Posterior cingulate gyrus (tissue), 11 donors: ENCODE measurements around the gene CDH13.
A peak's percentile ranks its signal among the peaks of the same experiment; 100 is the strongest.

Experiments
- DNase-seq, 10 donors: peaks; one replicate each; pipeline versions ENCODE4 v3.0.0 to v3.0.0-alpha.2; 2020 to 2021; ENCODE audit warnings: mixed read lengths in 3 of 10
- intact Hi-C: fragments of 100-400 bp; cut with DNase I; formaldehyde crosslinking; loops from one replicate; pipeline ENCODE4 v1.15.1; 2023

The CDH13 gene

DNA sequence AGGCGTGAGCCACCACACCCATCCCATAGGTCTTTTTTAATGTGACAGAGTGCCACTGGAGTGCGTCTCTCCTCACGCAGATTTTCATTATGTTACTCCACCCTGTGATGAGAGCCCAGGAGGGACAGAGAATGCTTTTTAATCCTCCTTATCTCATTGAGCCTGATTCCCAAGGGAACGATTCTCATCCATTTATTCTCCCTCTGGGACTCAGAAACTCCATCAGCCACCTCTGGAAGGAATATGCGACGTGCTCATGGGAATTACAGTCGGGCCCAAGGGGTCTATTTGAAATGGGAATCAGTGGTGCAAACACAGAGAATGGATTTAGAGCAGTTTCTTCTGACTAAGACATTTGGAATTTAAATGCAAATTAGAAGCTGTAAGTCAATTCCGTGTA is 1025.1 kb downstream of the CDH13 start:
- DNase-seq: no peak

DNA sequence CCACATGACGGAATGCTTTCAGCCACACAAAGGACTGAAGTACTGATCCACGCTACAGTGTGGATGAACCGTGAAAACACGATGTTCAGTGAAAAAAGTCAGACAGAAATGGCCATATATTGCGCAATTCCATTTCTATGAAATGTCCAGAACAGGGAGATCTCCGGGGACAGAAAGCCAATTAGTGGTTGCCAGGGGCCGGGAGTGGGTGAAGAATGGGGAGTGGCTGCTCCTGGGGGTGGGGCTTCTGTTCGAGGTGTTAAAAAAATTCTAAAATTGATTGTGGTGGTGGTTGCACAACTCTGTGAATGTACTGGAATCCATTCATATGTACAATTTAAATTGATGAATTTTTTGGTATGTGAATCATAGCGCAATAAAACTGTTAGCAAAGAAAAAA is 1026.2 kb downstream of the CDH13 start:
- intact Hi-C loops: no loop called here
- no peak for DNase-seq

More for the DNA sequence above, 1025.1 kb downstream of the CDH13 start:
- intact Hi-C loops: no loop called here

DNA sequence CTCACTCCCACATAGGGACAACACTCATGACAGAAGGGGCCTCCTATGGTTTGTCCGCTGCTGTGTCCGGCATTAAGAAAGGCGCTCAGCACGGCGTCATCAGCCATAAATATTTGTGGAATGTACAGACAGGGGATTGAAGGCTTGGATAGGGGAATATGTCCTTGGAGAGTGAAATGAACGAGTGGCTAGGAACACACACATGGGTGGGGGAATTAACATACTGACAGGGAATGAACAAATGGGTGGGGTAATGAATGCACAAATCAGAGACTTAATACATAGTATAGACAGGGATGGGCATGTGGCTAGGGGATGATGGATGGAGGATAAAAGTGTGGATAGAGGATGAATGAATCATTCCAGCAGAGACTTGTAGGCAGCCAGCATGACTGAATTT is 1027.0 kb downstream of the CDH13 start:
- intact Hi-C loops: no loop called here
- no peak for DNase-seq

DNA sequence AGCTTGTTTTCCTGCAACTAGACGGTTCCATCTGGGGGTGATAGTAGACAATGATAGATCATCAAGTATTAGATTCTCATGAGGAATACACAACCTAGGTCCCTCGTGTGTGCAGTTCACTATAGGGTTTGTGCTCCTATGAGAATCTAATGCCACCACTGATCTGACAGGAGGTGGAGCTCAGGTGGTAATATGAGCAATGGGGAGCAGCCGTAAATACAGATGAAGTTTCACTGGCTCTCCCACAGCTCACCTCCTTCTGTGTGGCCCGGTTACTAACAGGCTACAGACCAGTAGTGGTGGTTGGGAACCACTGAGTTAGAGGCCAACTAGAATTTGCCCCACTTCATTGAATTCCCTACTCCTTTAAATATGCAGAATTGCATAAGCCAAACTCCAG is 1033.5 kb downstream of the CDH13 start:
- no peak for DNase-seq
- intact Hi-C loops: no loop called here

DNA sequence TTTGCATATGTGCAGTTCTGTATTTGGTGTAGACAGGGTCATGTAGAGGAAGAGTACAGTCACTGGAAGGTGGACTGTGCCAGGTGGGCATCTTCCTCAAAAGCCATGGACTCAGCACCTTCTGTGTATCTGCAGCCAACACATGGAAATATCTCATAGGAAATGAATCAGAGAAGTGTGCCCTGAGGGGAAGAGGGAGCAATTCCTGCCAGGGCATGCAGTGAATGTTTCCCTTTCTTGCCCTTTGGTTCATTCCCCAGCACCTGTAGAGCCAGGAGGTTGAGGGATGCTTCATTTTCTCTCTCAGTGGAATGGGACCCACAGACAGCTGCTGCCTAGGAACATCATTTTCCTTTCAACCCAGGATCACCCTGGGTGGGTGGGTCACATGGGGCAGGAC is 1034.9 kb downstream of the CDH13 start:
- intact Hi-C loops: no loop called here
- no peak for DNase-seq

DNA sequence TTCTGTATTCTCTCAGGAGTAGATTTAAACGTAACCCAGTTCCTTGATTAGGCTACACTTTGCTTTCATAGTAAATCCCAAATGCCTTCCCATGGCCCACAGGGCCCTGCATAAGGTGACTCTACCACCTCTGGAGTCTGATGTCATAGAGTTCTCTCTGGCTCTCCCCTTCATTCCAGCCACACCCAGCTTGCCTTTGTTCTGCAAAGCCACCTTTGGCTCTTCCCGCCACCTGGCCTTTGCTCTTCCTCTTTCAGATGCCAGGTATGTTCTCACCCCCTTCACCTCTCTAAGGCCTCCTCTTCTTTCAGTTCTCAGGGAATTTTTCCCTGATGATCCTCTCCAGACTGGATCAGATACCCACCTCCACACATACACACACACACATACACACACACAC is 1039.7 kb downstream of the CDH13 start:
- no peak for DNase-seq
- intact Hi-C loops: no loop called here

DNA sequence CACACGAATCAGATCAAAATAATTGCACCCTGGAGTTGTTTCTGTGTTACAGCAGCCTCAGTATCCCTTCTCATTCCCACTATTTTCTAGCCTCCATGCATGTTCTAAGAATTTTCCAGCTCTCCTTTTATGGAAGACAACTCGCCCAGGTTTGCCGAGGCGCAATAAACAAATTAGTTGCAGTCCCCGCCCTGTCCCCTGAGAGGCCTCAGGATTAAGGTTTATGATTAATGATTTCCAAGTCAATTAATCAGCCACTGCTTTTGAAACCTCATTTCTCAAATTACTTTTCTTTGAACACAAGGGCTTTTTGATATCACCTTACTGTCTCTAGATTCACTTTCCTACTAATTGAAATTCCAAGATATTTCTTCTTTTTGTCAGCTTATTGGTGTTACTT is 1042.7 kb downstream of the CDH13 start:
- no peak for DNase-seq
- intact Hi-C loops: no loop called here

DNA sequence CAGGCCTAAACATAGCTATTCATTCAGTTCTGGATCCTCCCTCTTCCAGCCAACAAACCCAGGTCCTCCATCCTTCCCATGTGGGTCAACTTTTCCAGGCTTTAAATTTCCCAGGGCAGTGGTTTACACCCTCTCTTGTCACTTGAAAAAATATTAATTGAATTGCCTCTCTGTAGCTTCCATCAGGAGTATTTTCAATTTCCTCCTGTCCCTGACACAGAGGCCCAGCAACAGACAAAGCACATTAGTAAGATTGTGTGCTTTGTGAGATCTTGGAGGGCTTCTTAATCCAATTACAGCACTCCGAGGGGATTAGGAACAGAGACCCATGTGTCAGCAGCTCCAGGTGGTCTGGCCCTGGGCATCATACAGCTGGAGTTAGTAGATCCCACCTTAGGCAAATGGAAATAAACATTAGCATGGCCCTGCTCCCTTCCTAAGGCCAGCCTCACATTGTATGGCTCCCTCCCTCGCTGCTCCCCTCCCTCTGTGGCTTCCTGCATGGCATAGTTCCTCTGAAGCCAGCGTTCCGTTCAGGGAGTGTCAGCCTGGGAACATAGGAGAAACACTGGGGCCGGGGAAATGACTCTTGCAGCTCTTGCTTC is 1048.3 kb downstream of the CDH13 start:
- DNase-seq: no peak
- intact Hi-C loops: no loop called here

DNA sequence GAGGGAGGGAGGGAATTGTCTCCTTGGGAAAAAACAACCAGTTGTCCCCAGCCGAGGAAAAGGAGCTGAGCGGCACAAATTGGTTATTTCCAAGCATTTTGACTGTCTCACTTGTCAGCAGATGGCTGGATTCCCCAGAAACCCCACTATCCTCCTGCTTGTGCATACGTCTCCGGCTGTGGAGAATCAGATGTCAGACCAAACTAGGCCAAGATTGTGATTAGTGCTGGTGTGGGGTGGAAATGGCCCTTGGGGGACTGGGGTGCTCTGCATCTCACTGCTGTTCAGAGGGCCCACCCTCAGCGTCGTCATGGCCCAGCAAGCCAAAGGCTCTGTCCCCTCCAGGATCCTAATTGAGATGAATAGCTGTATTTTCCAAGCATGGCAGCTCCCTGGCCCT is 1049.3 kb downstream of the CDH13 start:
- no peak for DNase-seq
- intact Hi-C loops: no loop called here

DNA sequence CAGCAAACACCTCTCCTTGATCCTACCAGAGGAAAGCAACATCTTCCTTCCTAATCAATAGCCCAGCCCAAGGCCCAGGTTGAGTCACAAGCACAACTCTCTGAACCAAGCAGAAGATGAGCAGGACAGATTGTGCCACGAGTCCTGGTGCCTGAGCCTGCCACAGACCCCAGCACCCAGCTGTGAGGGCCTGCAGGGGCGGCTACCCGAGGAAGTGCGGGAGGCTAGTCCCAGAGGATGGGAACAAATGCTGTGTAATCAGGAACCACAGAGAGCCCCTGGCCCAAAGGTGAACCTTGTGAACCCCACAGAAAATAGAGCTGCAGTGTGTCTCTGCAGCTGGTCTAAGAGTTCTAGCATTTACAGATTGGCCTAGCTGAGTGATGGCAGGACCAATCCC is 1054.2 kb downstream of the CDH13 start:
- peak in 1 of 10 donors; percentile 71 for DNase-seq
- intact Hi-C loops: no loop called here

DNA sequence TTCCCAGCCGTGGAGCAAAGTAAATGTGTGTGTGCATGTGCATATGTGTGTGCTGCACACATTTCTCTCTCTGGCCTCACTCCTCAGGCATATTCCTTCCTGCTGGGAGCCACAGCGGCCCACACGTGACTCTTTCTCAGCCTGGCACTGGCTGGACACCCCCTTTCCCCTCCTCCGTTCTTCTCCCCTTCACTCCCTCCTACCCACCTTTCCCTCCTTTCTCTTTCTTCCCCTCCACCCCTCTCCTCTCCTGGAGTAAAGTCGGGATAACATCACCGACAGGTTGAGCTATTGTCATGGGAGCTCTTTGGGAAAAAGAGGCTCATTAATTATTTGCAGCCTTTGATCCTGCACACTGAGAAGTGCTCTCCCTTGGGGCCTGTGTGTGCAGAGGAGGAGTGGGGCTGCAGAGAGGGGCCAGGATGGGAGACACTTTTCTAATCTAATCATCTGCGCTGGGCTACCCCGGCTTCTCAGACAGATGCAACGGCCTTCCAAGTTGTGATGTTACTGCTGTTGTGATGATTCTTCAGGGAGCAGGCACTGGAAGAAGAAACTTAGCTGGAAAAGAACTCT is 1054.7 kb downstream of the CDH13 start:
- DNase-seq: peak in 1 of 10 donors; percentile 52
- intact Hi-C loops: no loop called here

DNA sequence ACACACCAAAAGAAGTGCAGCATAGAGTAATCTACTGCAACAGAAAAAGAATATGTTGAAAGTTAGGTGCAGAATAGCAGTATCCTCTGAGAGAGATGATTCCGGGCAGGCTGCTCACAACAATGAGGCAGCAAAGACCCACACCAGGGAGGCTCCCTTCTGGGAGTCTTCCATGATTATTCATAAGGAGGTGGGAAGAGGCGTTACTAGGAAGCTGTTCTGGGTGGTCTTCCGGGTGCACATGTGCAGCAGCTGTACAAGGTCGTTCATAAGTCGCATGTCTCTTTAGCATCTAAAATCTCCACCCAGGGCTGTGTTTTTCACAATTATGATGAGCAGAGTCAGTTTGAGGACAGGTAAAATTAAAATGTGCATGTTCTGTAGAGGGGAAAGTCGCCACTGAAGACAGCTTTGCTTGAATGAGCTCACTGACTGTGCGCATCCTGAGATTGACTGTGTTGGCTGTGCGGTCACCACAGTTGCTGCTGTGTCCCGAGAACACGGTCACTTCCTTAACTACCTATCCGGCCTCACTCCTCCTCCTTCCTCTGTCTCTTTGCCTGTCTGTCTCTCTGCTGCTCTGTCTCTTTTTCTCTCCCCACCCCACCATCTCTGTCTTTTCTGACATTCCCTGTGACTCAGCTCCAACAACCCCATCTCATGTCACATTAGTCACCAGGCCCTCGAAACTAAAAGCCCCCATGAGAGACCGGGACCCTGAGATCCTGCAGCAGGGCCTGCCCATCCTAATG is 1055.5 kb downstream of the CDH13 start:
- DNase-seq: peak in 1 of 10 donors; percentile 11
- intact Hi-C loops: no loop called here

DNA sequence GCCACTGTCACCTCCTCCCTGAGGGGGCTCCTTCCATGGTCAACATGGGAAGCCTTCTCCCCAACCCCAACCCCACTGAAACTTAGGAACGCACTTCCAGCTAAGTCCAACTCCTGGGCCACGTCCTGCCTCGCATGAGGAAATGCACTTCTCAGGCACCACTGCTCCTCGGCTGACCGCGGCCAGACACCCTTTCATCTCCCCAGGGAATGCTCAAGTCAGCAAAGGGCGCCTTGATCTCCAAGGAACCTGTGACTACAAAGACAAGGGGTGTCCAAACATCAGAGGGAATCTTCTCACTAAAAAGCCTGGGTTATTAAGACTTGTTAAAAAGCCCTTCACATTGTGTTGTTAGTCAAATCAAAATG is 1056.1 kb downstream of the CDH13 start:
- peak in 1 of 10 donors; percentile 63 for DNase-seq
- intact Hi-C loops: no loop called here

DNA sequence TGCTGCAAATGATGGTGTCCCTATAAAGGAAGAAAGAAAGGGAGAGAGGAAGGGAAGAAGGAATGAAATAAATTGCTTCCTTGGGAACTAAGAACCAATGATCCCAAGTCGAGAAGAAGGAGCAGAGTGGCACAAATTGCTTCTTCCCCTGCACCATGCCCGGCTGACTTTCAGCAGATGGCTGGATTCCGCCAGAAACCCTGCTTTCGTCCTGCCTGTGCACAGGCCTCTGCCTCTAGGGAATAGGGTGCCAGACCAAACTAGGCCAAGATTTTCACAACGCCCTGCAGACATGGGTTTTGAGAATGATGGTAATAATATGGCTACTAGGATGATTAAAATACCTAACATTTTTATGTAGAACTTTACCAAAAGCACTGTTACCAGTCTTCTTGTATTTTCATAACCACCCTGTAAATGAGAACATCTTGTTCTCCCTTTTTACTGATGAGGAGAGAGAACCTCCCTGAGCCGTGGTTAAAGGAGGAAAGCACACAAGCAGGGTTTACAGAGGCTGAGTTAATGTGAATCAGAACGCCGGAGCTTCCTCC is 1058.9 kb downstream of the CDH13 start:
- no peak for DNase-seq
- intact Hi-C loops: no loop called here

DNA sequence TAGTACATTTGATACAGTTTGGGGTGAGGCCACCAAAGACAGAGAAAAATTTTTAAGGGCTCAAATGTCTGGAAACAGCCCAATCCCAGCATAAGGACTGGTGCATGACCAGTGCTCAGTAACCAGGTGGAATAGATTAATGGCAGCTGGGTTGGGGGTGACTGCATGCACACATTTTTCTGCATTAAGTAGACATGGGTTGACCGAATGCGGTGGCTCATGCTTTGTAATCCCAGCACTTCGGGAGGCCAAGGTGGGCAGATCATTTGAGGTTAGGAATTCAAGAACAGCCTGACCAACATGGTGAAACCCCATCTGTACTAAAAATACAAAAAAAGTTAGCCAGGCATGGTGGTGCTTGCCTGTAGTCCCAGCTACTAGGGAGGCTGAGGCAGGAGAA is 1060.0 kb downstream of the CDH13 start:
- intact Hi-C loops: no loop called here
- peak in 1 of 10 donors; percentile 12 for DNase-seq

DNA sequence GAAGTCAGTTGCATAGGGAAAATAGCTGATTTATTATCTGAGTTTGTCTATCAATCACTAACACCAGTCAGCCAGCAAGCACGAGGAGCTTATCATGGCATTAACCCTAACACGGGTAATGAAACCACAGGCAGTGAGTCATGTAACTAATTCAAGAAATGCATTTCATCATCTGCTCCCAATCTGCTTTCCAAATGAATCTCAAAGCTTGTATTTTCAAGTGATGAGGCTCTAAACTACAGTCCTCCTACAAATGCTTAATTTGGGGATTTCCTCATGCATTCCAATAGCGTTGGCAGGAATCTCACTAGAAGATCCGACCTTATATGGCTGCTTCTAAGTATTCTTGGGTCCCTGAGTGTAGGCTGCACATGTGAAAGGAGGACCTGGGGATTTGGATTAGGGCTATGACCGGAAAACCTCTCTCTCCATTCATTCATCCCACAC is 1062.6 kb downstream of the CDH13 start:
- intact Hi-C loops: no loop called here
- no peak for DNase-seq

DNA sequence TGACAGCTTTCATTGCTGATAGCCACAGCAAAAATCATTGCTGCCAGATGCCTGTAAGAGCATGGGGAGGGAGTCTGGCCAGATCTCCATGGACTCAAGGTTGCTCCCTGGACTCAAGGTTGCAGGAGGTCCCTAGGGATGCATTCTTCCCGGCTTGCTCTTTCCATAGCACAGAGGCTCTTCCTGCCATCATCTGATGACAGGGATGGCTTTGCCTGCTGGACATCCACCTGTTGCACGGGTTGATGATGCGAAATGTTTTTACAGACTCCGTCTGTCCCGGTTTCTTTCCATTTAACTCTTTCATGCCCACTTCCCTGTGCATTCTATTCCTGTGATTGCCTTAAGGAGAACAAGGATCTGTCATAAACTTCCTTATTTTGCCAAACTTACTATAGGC is 1065.5 kb downstream of the CDH13 start:
- peak in 1 of 10 donors; percentile 11 for DNase-seq
- intact Hi-C loops: no loop called here

DNA sequence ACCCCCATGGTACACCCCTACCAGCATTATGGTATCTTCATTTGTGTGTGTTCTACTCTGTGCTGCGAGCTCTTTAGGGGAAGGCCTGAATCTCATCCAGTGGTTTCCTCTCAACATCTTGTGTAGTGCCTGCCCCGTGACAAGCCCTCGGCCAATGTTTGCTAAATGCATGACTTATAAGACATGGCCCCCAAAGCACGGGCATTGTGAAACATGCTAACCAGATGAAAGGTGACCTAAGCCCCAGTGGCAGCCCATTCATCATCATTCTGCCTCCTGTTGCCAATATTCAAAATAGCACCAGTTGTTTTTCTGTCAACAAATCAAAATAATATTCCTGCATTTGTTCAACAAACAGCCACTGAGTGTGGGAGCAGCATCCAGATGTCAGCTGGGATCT is 1072.2 kb downstream of the CDH13 start:
- intact Hi-C loops: no loop called here
- DNase-seq: no peak

DNA sequence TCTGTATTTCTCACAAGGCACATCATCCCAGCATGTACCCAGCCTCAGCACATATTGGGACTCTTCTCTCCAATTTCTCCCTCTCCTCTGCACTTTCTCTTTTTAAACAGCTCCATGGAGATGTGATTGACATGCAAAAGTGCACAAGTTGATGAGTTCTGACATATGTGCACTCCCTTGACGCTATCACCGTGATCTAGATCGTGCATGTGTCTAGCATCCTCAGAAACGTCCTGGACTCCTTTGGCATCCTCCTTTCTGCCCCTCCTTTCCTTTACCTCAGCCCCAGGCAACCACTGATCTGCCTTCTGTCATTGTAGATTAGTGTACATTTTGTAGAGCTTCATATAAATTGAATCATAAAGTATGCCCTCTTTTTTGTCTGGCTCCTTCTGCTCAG is 1073.0 kb downstream of the CDH13 start:
- DNase-seq: no peak
- intact Hi-C loops: no loop called here

DNA sequence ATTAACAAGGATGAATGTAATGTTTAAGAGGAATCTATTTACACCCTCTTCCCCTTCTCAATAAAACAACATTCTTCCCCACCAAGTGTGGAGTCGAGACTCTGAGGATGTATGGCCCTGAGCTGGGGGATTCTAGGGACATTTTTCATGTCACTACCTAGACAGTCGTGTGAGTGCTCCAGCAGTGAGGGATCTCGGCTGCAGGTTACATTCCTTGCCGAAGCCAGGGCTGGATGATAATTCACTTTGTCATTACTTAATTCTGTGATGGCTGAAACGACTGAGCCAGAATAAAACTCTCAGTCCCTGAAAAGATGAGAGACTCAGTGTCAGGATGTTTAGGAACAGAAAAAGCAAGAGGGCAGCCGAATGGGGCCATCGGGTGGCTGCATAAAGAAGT is 1074.1 kb downstream of the CDH13 start:
- DNase-seq: no peak
- intact Hi-C loops: no loop called here

DNA sequence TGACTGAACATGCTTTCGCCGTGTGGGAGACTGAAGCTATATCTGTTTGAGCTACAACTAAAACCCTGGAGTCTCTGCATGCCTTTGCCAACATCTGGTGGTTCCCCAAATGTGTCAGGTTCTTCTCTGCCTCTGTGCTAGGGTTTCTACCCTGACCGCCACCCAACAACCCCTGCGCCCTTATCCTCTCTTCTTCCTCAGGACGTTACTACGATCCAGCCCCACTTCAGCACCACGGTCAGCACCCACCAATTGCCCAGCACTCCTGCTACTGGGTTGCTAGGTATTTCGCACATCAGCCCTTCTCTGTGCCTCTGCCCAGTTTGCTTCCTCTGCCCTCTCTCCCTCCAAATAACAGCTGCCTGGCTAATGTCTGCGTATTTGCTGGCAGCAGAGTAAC is 1074.7 kb downstream of the CDH13 start:
- DNase-seq: peak in 1 of 10 donors; percentile 17
- intact Hi-C loops: no loop called here

DNA sequence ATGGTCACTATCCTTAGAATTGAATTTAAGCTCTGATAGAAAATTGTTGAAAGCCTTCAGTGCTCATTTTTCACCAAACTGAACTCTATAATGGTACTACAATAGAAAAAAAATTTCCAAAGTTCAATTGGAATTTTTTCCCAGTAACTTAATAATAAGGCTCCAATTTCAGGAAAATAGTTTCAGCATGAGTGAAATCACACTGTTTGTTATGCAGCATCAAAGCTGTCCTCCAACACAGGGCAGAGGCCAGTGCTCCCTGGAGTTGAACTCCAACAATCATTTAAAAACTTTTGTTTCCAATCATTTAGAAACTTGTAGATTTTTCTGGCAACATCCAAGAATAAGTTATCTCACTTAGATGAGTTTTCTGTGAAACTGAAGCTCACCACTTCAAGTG is 1077.9 kb downstream of the CDH13 start:
- DNase-seq: no peak
- intact Hi-C loops: no loop called here
